HFFc6 (cell line): Measurements from ENCODE around the gene ENTPD8. TPM values are rescaled to one million over a fixed set of nuclear protein-coding genes. Genes with fewer than 3 reads are reported as not detected.

Source experiments
- DNase-seq: peaks from one replicate; pipeline ENCODE4 v3.0.0-alpha.2; 2018
- H3K27ac Mint-ChIP-seq: 2 replicates; pipeline ENCODE4 v1.8.0; 2020; ENCODE audit warnings: mild to moderate bottlenecking, mixed read lengths
- H3K27me3 Mint-ChIP-seq: 2 replicates; pipeline ENCODE4 v1.8.0; 2021; ENCODE audit warnings: mild to moderate bottlenecking, moderate library complexity, mixed read lengths; ENCODE audit not compliant: insufficient read depth
- H3K36me3 Mint-ChIP-seq: 2 replicates; pipeline ENCODE4 v1.8.0; 2021; ENCODE audit warnings: low read depth, mixed read lengths
- H3K4me1 Mint-ChIP-seq: 2 replicates; pipeline ENCODE4 v1.8.0; 2020; ENCODE audit warnings: low read depth, mixed read lengths
- H3K4me3 Mint-ChIP-seq: 2 replicates; pipeline ENCODE4 v1.8.0; 2020; ENCODE audit warnings: mild to moderate bottlenecking, moderate library complexity, mixed read lengths
- H3K9me3 Mint-ChIP-seq: 2 replicates; pipeline ENCODE4 v1.8.0; 2020; ENCODE audit warnings: mild to moderate bottlenecking, mixed read lengths
- total RNA-seq, 6 experiments: library from RNA; stranded (reverse); fragmentation: NEBNext Ultra II Directional; extraction: Animal tissue kit (Norgen Biotek cat#: 25700); gene quantifications; 2 replicates in 1 of 6; 3 replicates in 5 of 6; pipeline ENCODE4 v1.2.3, GENCODE V29; 2021
- TF ChIP-seq, protein P1 (sequence below): fragments of 200-600 bp; sonication (generic); IDR thresholded peaks from 2 replicates; pipeline ENCODE4 v1.5.0; 2021; ENCODE audit warnings: antibody characterized with exemption, mild to moderate bottlenecking

The ENTPD8 gene
- total RNA-seq, 6 experiments from 2014 or later, result not detected

GRCh38 chr9:137395666-137396010, 45.5 kb downstream of the ENTPD8 start:
- H3K27me3 Mint-ChIP-seq, result no peaks in the 10 kb centered on the region; the same call in 1 of the 2 replicates
- H3K4me1 Mint-ChIP-seq, result peaks cover 4% of the 10 kb centered on the region; the same call in 1 of the 2 replicates
- no peak overlapping the region for H3K4me3 Mint-ChIP-seq
- peaks cover 16% of the 10 kb centered on the region; the same call in 1 of the 2 replicates for H3K36me3 Mint-ChIP-seq
- no peak for DNase-seq
- no peak overlapping the region for H3K27ac Mint-ChIP-seq
- H3K9me3 Mint-ChIP-seq, result peaks cover 3% of the 10 kb centered on the region; the same call in 1 of the 2 replicates
- TF ChIP-seq, protein P1, sequence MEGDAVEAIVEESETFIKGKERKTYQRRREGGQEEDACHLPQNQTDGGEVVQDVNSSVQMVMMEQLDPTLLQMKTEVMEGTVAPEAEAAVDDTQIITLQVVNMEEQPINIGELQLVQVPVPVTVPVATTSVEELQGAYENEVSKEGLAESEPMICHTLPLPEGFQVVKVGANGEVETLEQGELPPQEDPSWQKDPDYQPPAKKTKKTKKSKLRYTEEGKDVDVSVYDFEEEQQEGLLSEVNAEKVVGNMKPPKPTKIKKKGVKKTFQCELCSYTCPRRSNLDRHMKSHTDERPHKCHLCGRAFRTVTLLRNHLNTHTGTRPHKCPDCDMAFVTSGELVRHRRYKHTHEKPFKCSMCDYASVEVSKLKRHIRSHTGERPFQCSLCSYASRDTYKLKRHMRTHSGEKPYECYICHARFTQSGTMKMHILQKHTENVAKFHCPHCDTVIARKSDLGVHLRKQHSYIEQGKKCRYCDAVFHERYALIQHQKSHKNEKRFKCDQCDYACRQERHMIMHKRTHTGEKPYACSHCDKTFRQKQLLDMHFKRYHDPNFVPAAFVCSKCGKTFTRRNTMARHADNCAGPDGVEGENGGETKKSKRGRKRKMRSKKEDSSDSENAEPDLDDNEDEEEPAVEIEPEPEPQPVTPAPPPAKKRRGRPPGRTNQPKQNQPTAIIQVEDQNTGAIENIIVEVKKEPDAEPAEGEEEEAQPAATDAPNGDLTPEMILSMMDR, result no peak

DNA sequence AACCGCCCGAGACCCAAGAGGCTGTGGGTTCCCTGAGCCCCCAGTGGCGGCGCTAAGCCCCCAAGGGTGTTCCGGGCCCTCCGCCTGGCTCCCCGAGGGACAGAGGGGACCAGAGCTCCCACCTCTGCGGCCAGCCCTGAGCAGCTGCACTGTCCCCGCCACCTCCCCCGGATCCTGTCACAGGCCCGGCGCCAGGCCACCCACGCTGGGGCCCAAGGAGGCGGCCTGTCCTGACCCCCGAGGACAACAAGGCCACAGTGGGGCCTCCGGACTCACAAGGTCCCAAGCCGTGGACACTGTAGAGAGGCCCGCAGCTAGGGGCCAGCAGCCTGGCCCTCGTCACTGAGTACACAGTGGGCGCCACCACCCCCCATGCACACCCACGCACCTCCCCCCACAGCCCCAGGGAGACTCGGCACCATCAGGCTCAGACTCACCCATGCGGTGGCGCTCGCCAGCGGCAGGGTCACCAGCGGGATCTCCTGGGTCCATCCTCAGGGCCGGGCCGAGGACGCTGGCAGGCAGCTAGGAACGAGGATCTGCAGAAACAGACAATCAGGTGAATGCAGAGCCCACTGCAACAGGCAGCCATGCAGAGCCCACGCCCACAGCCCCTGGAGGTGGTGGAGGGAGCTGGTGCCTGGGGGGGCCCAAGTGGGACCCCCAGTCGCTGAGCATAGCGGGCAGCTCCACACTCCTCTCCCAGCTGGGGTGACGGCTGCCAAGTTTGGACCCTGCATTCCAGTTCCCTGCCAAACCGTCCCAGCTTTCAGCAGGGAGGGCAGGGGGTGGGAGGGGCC, 46.1 kb downstream of the ENTPD8 start:
- H3K4me3 Mint-ChIP-seq, result no peak overlapping the region
- H3K9me3 Mint-ChIP-seq, result peaks cover 3% of the 10 kb centered on the region; the same call in 1 of the 2 replicates
- no peaks in the 10 kb centered on the region; the same call in 1 of the 2 replicates for H3K27me3 Mint-ChIP-seq
- H3K4me1 Mint-ChIP-seq, result peaks cover 4% of the 10 kb centered on the region; the same call in 1 of the 2 replicates
- TF ChIP-seq, protein P1, result no peak
- H3K27ac Mint-ChIP-seq, result no peak overlapping the region
- DNase-seq, result no peak
- H3K36me3 Mint-ChIP-seq, result peaks cover 16% of the 10 kb centered on the region; the same call in 1 of the 2 replicates

GRCh38 chr9:137393176-137394150, 47.7 kb downstream of the ENTPD8 start:
- TF ChIP-seq, protein P1, result no peak

DNA sequence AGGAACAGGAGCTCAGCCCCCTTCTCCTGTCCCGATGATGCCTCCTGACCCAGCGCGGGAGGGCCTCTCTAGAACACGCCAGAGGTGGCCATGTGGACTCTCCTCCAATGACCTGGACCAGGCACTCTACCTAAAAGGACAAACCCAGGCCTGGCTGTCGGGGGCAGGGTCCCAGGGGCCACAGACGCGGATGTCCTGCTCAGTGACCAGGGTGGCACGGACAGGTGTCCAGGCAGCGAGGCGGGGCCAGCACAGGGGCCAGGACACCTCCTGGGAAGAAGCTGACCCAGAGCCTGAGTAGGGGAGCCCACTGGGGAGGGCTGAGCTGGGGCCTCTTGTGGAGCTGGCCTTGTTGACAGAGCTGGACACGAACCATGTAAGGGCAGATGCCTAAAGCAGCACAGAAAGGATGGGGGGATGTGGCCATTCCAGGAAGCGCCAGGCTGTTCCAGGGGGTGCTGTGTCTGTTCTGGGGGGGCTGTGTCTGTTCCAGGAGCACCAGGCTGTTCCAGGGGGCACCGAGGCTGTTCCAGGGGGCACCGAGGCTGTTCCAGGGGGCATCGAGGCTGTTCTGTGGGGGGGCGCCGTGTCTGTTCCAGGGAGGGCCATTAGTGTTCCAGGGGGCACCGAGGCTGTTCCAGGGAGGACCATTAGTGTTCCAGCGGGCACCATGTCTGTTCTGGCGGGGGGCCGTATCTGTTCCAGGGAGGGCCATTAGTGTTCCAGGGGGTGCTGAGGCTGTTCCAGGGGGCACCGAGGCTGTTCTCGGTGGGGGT, 48.7 kb downstream of the ENTPD8 start:
- H3K4me3 Mint-ChIP-seq, result no peak overlapping the region
- peaks cover 3% of the 10 kb centered on the region; the same call in 1 of the 2 replicates for H3K9me3 Mint-ChIP-seq
- no peak for DNase-seq
- no peak overlapping the region for H3K27ac Mint-ChIP-seq
- TF ChIP-seq, protein P1, result no peak
- H3K4me1 Mint-ChIP-seq, result peaks cover 4% of the 10 kb centered on the region; the same call in 1 of the 2 replicates
- no peaks in the 10 kb centered on the region; the same call in 1 of the 2 replicates for H3K27me3 Mint-ChIP-seq
- H3K36me3 Mint-ChIP-seq, result peaks cover 4% of the 10 kb centered on the region; the same call in 1 of the 2 replicates

More at GRCh38 chr9:137393176-137394150, 47.7 kb downstream of the ENTPD8 start:
- H3K27me3 Mint-ChIP-seq, result no peaks in the 10 kb centered on the region; the same call in 1 of the 2 replicates
- peaks cover 10% of the 10 kb centered on the region; the same call in 1 of the 2 replicates for H3K36me3 Mint-ChIP-seq
- no peak overlapping the region for H3K4me3 Mint-ChIP-seq
- peaks cover 4% of the 10 kb centered on the region; the same call in 1 of the 2 replicates for H3K4me1 Mint-ChIP-seq
- no peak overlapping the region for H3K27ac Mint-ChIP-seq
- peaks cover 3% of the 10 kb centered on the region; the same call in 1 of the 2 replicates for H3K9me3 Mint-ChIP-seq
- DNase-seq, result no peak

DNA sequence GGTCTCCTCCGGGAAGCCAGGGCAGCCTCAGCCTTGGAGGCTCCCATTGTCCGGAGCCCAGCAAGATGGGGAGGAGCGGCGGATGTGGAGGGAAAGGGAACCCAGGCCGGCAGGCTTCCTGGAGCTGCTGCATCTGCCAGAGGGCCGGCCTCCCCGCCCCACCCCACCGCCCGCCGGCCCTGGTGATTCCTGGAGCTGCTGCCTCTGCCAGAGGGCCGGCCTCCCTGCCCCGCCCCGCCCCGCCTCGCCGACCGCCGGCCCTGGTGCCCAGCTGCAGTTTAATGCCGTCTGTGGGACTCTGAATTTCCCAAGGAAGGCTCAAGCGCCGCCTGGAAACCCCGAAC, 49.8 kb downstream of the ENTPD8 start:
- Mint-ChIP-seq H3K4me1 (peaks cover 4% of the 10 kb centered on the region; the same call in 1 of the 2 replicates), H3K9me3 (no peaks in the 10 kb centered on the region), H3K27ac (no peak overlapping the region), H3K4me3 (no peak overlapping the region), H3K36me3 (no peaks in the 10 kb centered on the region), H3K27me3 (no peaks in the 10 kb centered on the region)
- TF ChIP-seq, protein P1, result no peak
- DNase-seq, result no peak
